Right lobe of liver (tissue), 4 donors: ENCODE results near the gene DGCR6.
"Not testable (repeated sequence)": the region's sequence is repeated elsewhere in the genome, so short reads cannot be mapped to it uniquely, and the experiment has no call there.

Source experiments
- CTCF ChIP-seq, 4 donors: fragments of 200-600 bp in 3 of 4; fragments of 450-650 bp in 1 of 4; IDR thresholded peaks; one replicate each; pipeline versions ENCODE4 v1.5.1 to v1.8.0; 2016 to 2022; ENCODE audit warnings: antibody characterized with exemption in 4 of 4, mild to moderate bottlenecking in 2 of 4
- POLR2A ChIP-seq: fragments of 450-650 bp; IDR thresholded peaks from one replicate; pipeline ENCODE4 v1.6.1; 2017; ENCODE audit warnings: antibody characterized with exemption, mild to moderate bottlenecking
- donor health status: DM: no; HTN: no; CAD: no.
- donor health status: DM: no; HTN: no; CAD: no.
- donor health status: DM: no; HTN: yes; CAD: no.

GRCh38 chr22:18958321-18958705 is 52.2 kb downstream of the DGCR6 start:
- TF ChIP-seq CTCF (IDR thresholded peaks at IDR 0.05); POLR2A: not testable (repeated sequence)
